MCF 10A (cell line): ENCODE measurements around the gene NLRP14. TPM values are rescaled to one million over a fixed set of nuclear protein-coding genes. Genes with fewer than 3 reads are reported as not detected.

ENCODE experiments used
- BruUV-seq: library from RNA; stranded (reverse); fragments of 400-500 nt; replicated peaks from 2 replicates; lab custom pipeline; 2021; lab: Mats Ljungman, UMichigan
- CTCF ChIA-PET: fragments of 300-600 bp; sonication (Branson Sonifier 250); formaldehyde crosslinking; extraction: SDS; loops from one replicate; lab custom pipeline; 2021; ENCODE audit warnings: antibody characterized with exemption, inconsistent platforms; lab: Yijun Ruan, JAX
- POLR2A ChIA-PET: fragments of 300-600, 350-650 bp; sonication (Branson Sonifier 250); formaldehyde crosslinking; extraction: SDS; loops from one replicate; lab custom pipeline; 2020; ENCODE audit warnings: antibody characterized with exemption, inconsistent platforms; lab: Yijun Ruan, JAX
- DNase-seq: peaks from one replicate; pipeline ENCODE4 v3.0.0-alpha.2; 2018; ENCODE audit not compliant: unreplicated experiment
- H3K27ac Mint-ChIP-seq: one replicate; pipeline ENCODE4 v1.8.0; 2022; ENCODE audit warnings: mild to moderate bottlenecking, low read depth, mixed read lengths; ENCODE audit not compliant: unreplicated experiment
- H3K27me3 Mint-ChIP-seq: one replicate; pipeline ENCODE4 v1.8.0; 2022; ENCODE audit warnings: mixed read lengths; ENCODE audit not compliant: insufficient read depth, unreplicated experiment
- H3K36me3 Mint-ChIP-seq: one replicate; pipeline ENCODE4 v1.8.0; 2022; ENCODE audit warnings: mild to moderate bottlenecking, moderate library complexity, mixed read lengths; ENCODE audit not compliant: insufficient read depth, unreplicated experiment
- H3K4me1 Mint-ChIP-seq: one replicate; pipeline ENCODE4 v1.8.0; 2022; ENCODE audit warnings: mixed read lengths; ENCODE audit not compliant: insufficient read depth, unreplicated experiment
- H3K4me3 Mint-ChIP-seq: one replicate; pipeline ENCODE4 v1.8.0; 2022; ENCODE audit warnings: mild to moderate bottlenecking, moderate library complexity, mixed read lengths; ENCODE audit not compliant: unreplicated experiment
- H3K9me3 Mint-ChIP-seq: one replicate; pipeline ENCODE4 v1.8.0; 2022; ENCODE audit warnings: mixed read lengths; ENCODE audit not compliant: unreplicated experiment
- CTCF ChIP-seq: fragments of 200-600 bp; IDR thresholded peaks from one replicate; pipeline ENCODE4 v1.8.0; 2022; ENCODE audit warnings: antibody characterized with exemption, mild to moderate bottlenecking; ENCODE audit not compliant: unreplicated experiment
- intact Hi-C: fragments of 100-400 bp; cut with micrococcal nuclease; formaldehyde crosslinking; loops from 2 replicates; pipeline ENCODE4 v1.14.1; 2022
- total RNA-seq: library from RNA; stranded (reverse); gene quantifications from 2 replicates; pipeline ENCODE4 v1.2.3, GENCODE V29; 2022

Gene NLRP14
- total RNA-seq, 1 experiment from 2014 or later, result not detected

- Mint-ChIP-seq H3K27me3 (no peaks in the 10 kb centered on the region), H3K4me1 (no peaks in the 10 kb centered on the region), H3K4me3 (no peak overlapping the region), H3K36me3 (no peaks in the 10 kb centered on the region), H3K27ac (no peak overlapping the region), H3K9me3 (no peaks in the 10 kb centered on the region)
- TF ChIP-seq CTCF, result no peak
- ChIA-PET POLR2A (no interaction called here), CTCF (interaction anchor here (1.3 kb wide), 1 partner anchor 600 kb away, joined by 3 read pairs; no protein-coding TSS in a partner anchor)
- no TSS peak for BruUV-seq
- intact Hi-C loops, result no loop called here
- no peak for DNase-seq
Observed at GRCh38 chr11:7056828-7057513, 36.7 kb downstream of the NLRP14 start.

GRCh38 chr11:7057641-7058040 lies 37.4 kb downstream of the NLRP14 start:
- H3K9me3 Mint-ChIP-seq, result no peaks in the 10 kb centered on the region
- H3K4me3 Mint-ChIP-seq, result no peak overlapping the region
- intact Hi-C loops, result no loop called here
- no peaks in the 10 kb centered on the region for H3K4me1 Mint-ChIP-seq
- POLR2A ChIA-PET, result no interaction called here
- H3K27me3 Mint-ChIP-seq, result no peaks in the 10 kb centered on the region
- no peak for DNase-seq
- H3K36me3 Mint-ChIP-seq, result no peaks in the 10 kb centered on the region
- TF ChIP-seq CTCF, result no peak
- CTCF ChIA-PET, result no interaction called here
- H3K27ac Mint-ChIP-seq, result no peak overlapping the region
- no TSS peak for BruUV-seq

GRCh38 chr11:7060868-7061267 lies 40.6 kb downstream of the NLRP14 start:
- ChIA-PET CTCF (no interaction called here), POLR2A (no interaction called here)
- Mint-ChIP-seq H3K4me3 (no peak overlapping the region), H3K27me3 (no peaks in the 10 kb centered on the region), H3K27ac (no peak overlapping the region), H3K4me1 (no peaks in the 10 kb centered on the region), H3K9me3 (no peaks in the 10 kb centered on the region), H3K36me3 (no peaks in the 10 kb centered on the region)
- TF ChIP-seq CTCF, result no peak
- BruUV-seq, result no TSS peak
- peak; percentile 5 for DNase-seq
- intact Hi-C loops, result no loop called here

GRCh38 chr11:7062534-7062933 lies 42.3 kb downstream of the NLRP14 start:
- ChIA-PET POLR2A (interaction anchor here (0.8 kb wide), 1 partner anchor 29 kb away, joined by 3 read pairs; no protein-coding TSS in a partner anchor), CTCF (no interaction called here)
- no peaks in the 10 kb centered on the region for H3K9me3 Mint-ChIP-seq
- no peak overlapping the region for H3K4me3 Mint-ChIP-seq
- H3K36me3 Mint-ChIP-seq, result no peaks in the 10 kb centered on the region
- intact Hi-C loops, result no loop called here
- no peaks in the 10 kb centered on the region for H3K4me1 Mint-ChIP-seq
- TF ChIP-seq CTCF, result no peak
- no peak for DNase-seq
- no peak overlapping the region for H3K27ac Mint-ChIP-seq
- no TSS peak for BruUV-seq
- H3K27me3 Mint-ChIP-seq, result no peaks in the 10 kb centered on the region
